GM21717 (cell line): Measurements from ENCODE around the gene STIMATE.

Experiments used
- ATAC-seq: cut with Tn5 transposase; IDR thresholded peaks from one replicate; pipeline ENCODE4 v1.9.1; 2021; ENCODE audit warnings: mild to moderate bottlenecking, moderate library complexity; ENCODE audit not compliant: unreplicated experiment

Gene STIMATE

GRCh38 chr3:52894756-52895155 is 2.6 kb downstream of the STIMATE start:
- no peak for ATAC-seq

- ATAC-seq = no peak
These were observed 3.6 kb downstream of the STIMATE start for GRCh38 chr3:52893723-52894122.

GRCh38 chr3:52892625-52893311 is 4.6 kb downstream of the STIMATE start:
- no peak for ATAC-seq

- ATAC-seq = no peak
These were observed 5.1 kb downstream of the STIMATE start for GRCh38 chr3:52892290-52892624.

- no peak for ATAC-seq
These were observed 5.7 kb downstream of the STIMATE start for GRCh38 chr3:52891615-52892081.

- ATAC-seq = no peak
These were observed 6.2 kb downstream of the STIMATE start for GRCh38 chr3:52891164-52891563.

- no peak for ATAC-seq
These were observed 6.6 kb downstream of the STIMATE start for GRCh38 chr3:52890735-52891134.

- ATAC-seq = no peak
These were observed 7.4 kb downstream of the STIMATE start for GRCh38 chr3:52889901-52890300.

GRCh38 chr3:52887166-52887565 is 10.2 kb downstream of the STIMATE start:
- ATAC-seq = no peak

- no peak for ATAC-seq
These were observed 11.2 kb downstream of the STIMATE start for GRCh38 chr3:52886049-52886730.

- no peak for ATAC-seq
These were observed 15.0 kb downstream of the STIMATE start for GRCh38 chr3:52882377-52882776.

- no peak for ATAC-seq
These were observed 15.5 kb downstream of the STIMATE start for GRCh38 chr3:52881871-52882270.

- no peak for ATAC-seq
These were observed 16.9 kb downstream of the STIMATE start for GRCh38 chr3:52880474-52880873.

- no peak for ATAC-seq
These were observed 17.3 kb downstream of the STIMATE start for GRCh38 chr3:52880047-52880446.

- ATAC-seq = no peak
These were observed 17.8 kb downstream of the STIMATE start for GRCh38 chr3:52879581-52879980.

- no peak for ATAC-seq
These were observed 18.3 kb downstream of the STIMATE start for GRCh38 chr3:52879090-52879489.

GRCh38 chr3:52877085-52877484 is 20.3 kb downstream of the STIMATE start:
- ATAC-seq = no peak

- no peak for ATAC-seq
These were observed 22.3 kb downstream of the STIMATE start for GRCh38 chr3:52874864-52875587.

- ATAC-seq = no peak
These were observed 23.1 kb downstream of the STIMATE start for GRCh38 chr3:52874160-52874701.

GRCh38 chr3:52873433-52874159 is 23.8 kb downstream of the STIMATE start:
- ATAC-seq = no peak

- ATAC-seq = no peak
These were observed 25.1 kb downstream of the STIMATE start for GRCh38 chr3:52872245-52872644.
